ENCODE data around the gene DTNB.

DTNB gene

GRCh38 chr2:25347846-25348245 is 325.5 kb downstream of the DTNB start:
- TF ChIP-seq TAF1 (IDR thresholded peaks at IDR 0.05; ENCODE audit: low read depth, low read length) (no peak), POLR2A (IDR thresholded peaks at IDR 0.05; ENCODE audit: low read depth, low read length) (no peak), POLR2AphosphoS5 (IDR thresholded peaks at IDR 0.05; ENCODE audit: low read depth, low read length) (no peak), POU2F2 (IDR thresholded peaks at IDR 0.05; ENCODE audit: low read depth, low read length) (no peak), PAX5 (IDR thresholded peaks at IDR 0.05; ENCODE audit: insufficient read depth, low read length, severe bottlenecking) (no peak), SPI1 (IDR thresholded peaks at IDR 0.05; ENCODE audit: low read depth, low read length) (no peak)
- FAIRE-seq (no peak), DNase-seq (ENCODE audit: insufficient read length, low spot score) (no peak)

GRCh38 chr2:25347205-25347815 is 326.1 kb downstream of the DTNB start:
- no peak for DNase-seq (ENCODE audit: insufficient read length, low spot score)
- TF ChIP-seq TAF1 (IDR thresholded peaks at IDR 0.05; ENCODE audit: low read depth, low read length) (no peak), POLR2AphosphoS5 (IDR thresholded peaks at IDR 0.05; ENCODE audit: low read depth, low read length) (no peak), SPI1 (IDR thresholded peaks at IDR 0.05; ENCODE audit: low read depth, low read length) (no peak), POU2F2 (IDR thresholded peaks at IDR 0.05; ENCODE audit: low read depth, low read length) (no peak), PAX5 (IDR thresholded peaks at IDR 0.05; ENCODE audit: insufficient read depth, low read length, severe bottlenecking) (no peak), POLR2A (IDR thresholded peaks at IDR 0.05; ENCODE audit: low read depth, low read length) (no peak)
- FAIRE-seq = peak; percentile 56

- no peak for TF ChIP-seq SPI1 (IDR thresholded peaks at IDR 0.05; ENCODE audit: low read depth, low read length)
- TF ChIP-seq PAX5 (IDR thresholded peaks at IDR 0.05; ENCODE audit: insufficient read depth, low read length, severe bottlenecking) = no peak
- no peak for TF ChIP-seq POLR2AphosphoS5 (IDR thresholded peaks at IDR 0.05; ENCODE audit: low read depth, low read length)
- no peak for TF ChIP-seq POU2F2 (IDR thresholded peaks at IDR 0.05; ENCODE audit: low read depth, low read length)
- TF ChIP-seq TAF1 (IDR thresholded peaks at IDR 0.05; ENCODE audit: low read depth, low read length) = no peak
- no peak for TF ChIP-seq POLR2A (IDR thresholded peaks at IDR 0.05; ENCODE audit: low read depth, low read length)
- DNase-seq (ENCODE audit: insufficient read length, low spot score) = no peak
- no peak for FAIRE-seq
Observed at GRCh38 chr2:25343187-25343825, 330.1 kb downstream of the DTNB start.

- TF ChIP-seq SPI1 (IDR thresholded peaks at IDR 0.05; ENCODE audit: low read depth, low read length) (0 out of 2 replicates have a peak, but pooled peaks have one; percentile 3), POU2F2 (IDR thresholded peaks at IDR 0.05; ENCODE audit: low read depth, low read length) (no peak; the same call in 1 of the 2 replicates), POLR2AphosphoS5 (IDR thresholded peaks at IDR 0.05; ENCODE audit: low read depth, low read length) (no peak), POLR2A (IDR thresholded peaks at IDR 0.05; ENCODE audit: low read depth, low read length) (no peak)
- DNase-seq (ENCODE audit: insufficient read length, low spot score) (peak; percentile 95), FAIRE-seq (peak; percentile 96)
Observed at GRCh38 chr2:25342372-25343186, 330.8 kb downstream of the DTNB start.

GRCh38 chr2:25341753-25342371 is 331.5 kb downstream of the DTNB start, which contains the start of gene DNMT3A:
TSS of gene DNMT3A (minus strand) at chr2:25341925. CDS start at chr2:25313984, 27,941 bp downstream.
- peak; percentile 73 for DNase-seq (ENCODE audit: insufficient read length, low spot score)
- TF ChIP-seq PAX5 (IDR thresholded peaks at IDR 0.05; ENCODE audit: insufficient read depth, low read length, severe bottlenecking) = no peak
- TF ChIP-seq POLR2AphosphoS5 (IDR thresholded peaks at IDR 0.05; ENCODE audit: low read depth, low read length) = no peak
- no peak for TF ChIP-seq POLR2A (IDR thresholded peaks at IDR 0.05; ENCODE audit: low read depth, low read length)
- TF ChIP-seq SPI1 (IDR thresholded peaks at IDR 0.05; ENCODE audit: low read depth, low read length) = no peak
- no peak for TF ChIP-seq POU2F2 (IDR thresholded peaks at IDR 0.05; ENCODE audit: low read depth, low read length)
- no peak for TF ChIP-seq TAF1 (IDR thresholded peaks at IDR 0.05; ENCODE audit: low read depth, low read length)
- peak; percentile 81 for FAIRE-seq

GRCh38 chr2:25341011-25341727 is 332.2 kb downstream of the DTNB start:
- DNase-seq (ENCODE audit: insufficient read length, low spot score) (peak; percentile 70), FAIRE-seq (no peak)
- TF ChIP-seq SPI1 (IDR thresholded peaks at IDR 0.05; ENCODE audit: low read depth, low read length) = no peak
- TF ChIP-seq TAF1 (IDR thresholded peaks at IDR 0.05; ENCODE audit: low read depth, low read length) = no peak
- no peak for TF ChIP-seq PAX5 (IDR thresholded peaks at IDR 0.05; ENCODE audit: insufficient read depth, low read length, severe bottlenecking)
- no peak for TF ChIP-seq POU2F2 (IDR thresholded peaks at IDR 0.05; ENCODE audit: low read depth, low read length)
- TF ChIP-seq POLR2AphosphoS5 (IDR thresholded peaks at IDR 0.05; ENCODE audit: low read depth, low read length) = no peak
- no peak for TF ChIP-seq POLR2A (IDR thresholded peaks at IDR 0.05; ENCODE audit: low read depth, low read length)

- DNase-seq (ENCODE audit: insufficient read length, low spot score) = no peak
- peak; percentile 75 for FAIRE-seq
- TF ChIP-seq POLR2AphosphoS5 (IDR thresholded peaks at IDR 0.05; ENCODE audit: low read depth, low read length) (no peak), POLR2A (IDR thresholded peaks at IDR 0.05; ENCODE audit: low read depth, low read length) (no peak), TAF1 (IDR thresholded peaks at IDR 0.05; ENCODE audit: low read depth, low read length) (no peak), SPI1 (IDR thresholded peaks at IDR 0.05; ENCODE audit: low read depth, low read length) (no peak), POU2F2 (IDR thresholded peaks at IDR 0.05; ENCODE audit: low read depth, low read length) (no peak), PAX5 (IDR thresholded peaks at IDR 0.05; ENCODE audit: insufficient read depth, low read length, severe bottlenecking) (no peak)
Observed at GRCh38 chr2:25340181-25340921, 333.0 kb downstream of the DTNB start.

- TF ChIP-seq POLR2AphosphoS5 (IDR thresholded peaks at IDR 0.05; ENCODE audit: low read depth, low read length) (no peak), POLR2A (IDR thresholded peaks at IDR 0.05; ENCODE audit: low read depth, low read length) (no peak), POU2F2 (IDR thresholded peaks at IDR 0.05; ENCODE audit: low read depth, low read length) (no peak), PAX5 (IDR thresholded peaks at IDR 0.05; ENCODE audit: insufficient read depth, low read length, severe bottlenecking) (no peak), SPI1 (IDR thresholded peaks at IDR 0.05; ENCODE audit: low read depth, low read length) (no peak), TAF1 (IDR thresholded peaks at IDR 0.05; ENCODE audit: low read depth, low read length) (no peak)
- DNase-seq (ENCODE audit: insufficient read length, low spot score) = no peak
- FAIRE-seq = no peak
Observed at GRCh38 chr2:25339791-25340180, 333.6 kb downstream of the DTNB start.

Measured in GM12891 (cell line).